Motor neuron (in vitro differentiated cells): ENCODE data around the gene CARS1. TPM values are rescaled to one million over a fixed set of nuclear protein-coding genes. Genes with fewer than 3 reads are reported as not detected.

Experiments
- ATAC-seq, 8 experiments: fragments of 200-7000 bp; cut with Tn5 transposase; replicated peaks in 6 of 8; 2 replicates each; pipeline ENCODE4 v1.8.0; 2021; ENCODE audit warnings: mild to moderate bottlenecking in 8 of 8, moderate library complexity in 8 of 8
- H3K27ac ChIP-seq, 2 donors: fragments of 250-450 bp; sonication (Bioruptor Pico); 2 replicates each; pipeline ENCODE4 v1.9.0; 2021; ENCODE audit warnings: antibody characterized with exemption in 2 of 2, mild to moderate bottlenecking in 2 of 2, moderate library complexity in 1 of 2
- H3K4me1 ChIP-seq, 2 donors: fragments of 250-450 bp; sonication (Bioruptor Pico); replicated peaks in 1 of 2; 2 replicates each; pipeline ENCODE4 v1.6.1; 2021; ENCODE audit warnings: antibody characterized with exemption in 2 of 2, mild to moderate bottlenecking in 2 of 2, moderate library complexity in 1 of 2
- H3K4me3 ChIP-seq, 5 donors: fragments of 250-450 bp; sonication (Bioruptor Pico); 2 replicates each; pipeline ENCODE4 v1.9.0; 2021; ENCODE audit warnings: antibody characterized with exemption in 5 of 5, mild to moderate bottlenecking in 5 of 5, moderate library complexity in 4 of 5
- WGBS, 10 experiments: fragments of 450-650 bp; shearing (Covaris generic); methylation state at CpG; one replicate each; pipeline ENCODE4 v1.0.0; 2022; 5-methylcytosine and 5-hydroxymethylcytosine counted together
- in situ Hi-C, 9 experiments: fragments of 400-800 bp; cut with MboI; loops; one replicate each; pipeline ENCODE4 v1.15.0; 2021; ENCODE audit warnings: low sequenced_read_pairs in 9 of 9, low pct_unique_long_range_greater_than_20kb in 2 of 9; ENCODE audit not compliant: unreplicated experiment in 9 of 9
- total RNA-seq, 8 experiments: library from RNA; unstranded; fragments of 300-600 nt; gene quantifications; 2 replicates each; pipeline versions ENCODE4 v1.2.3 to v1.2.4, GENCODE V29; 2022

The CARS1 gene
- total RNA-seq, 8 experiments from 2014 or later: 37.9 to 119 (median 65.5) TPM

- 80 to 100% (median 100%) methylated on average over 1 to 8 of the region's 21 CpGs; no CpG with 5 or more reads in 4 of the 10 experiments for WGBS, 10 experiments
- in situ Hi-C loops: no loop called here
These were observed 37.1 kb upstream of the CARS1 start for GRCh38 chr11:3094223-3094824.

GRCh38 chr11:3093281-3094191, 36.3 kb upstream of the CARS1 start:
- ATAC-seq: peak in 3 of 8 experiments; percentile 27 to 54 (median 51)
- H3K4me3 ChIP-seq: no peak overlapping the region
- H3K4me1 ChIP-seq: peaks cover 7 to 8% of the 10 kb centered on the region in 2 donors
- in situ Hi-C loops: no loop called here
- H3K27ac ChIP-seq: no peak overlapping the region
- WGBS, 10 experiments: 0 to 100% (median 62%) methylated on average over 2 to 6 of the region's 36 CpGs; no CpG with 5 or more reads in 6 of the 10 experiments

More at GRCh38 chr11:3094223-3094824, 37.1 kb upstream of the CARS1 start:
- no peak for ATAC-seq
- Histone ChIP-seq H3K27ac (no peak overlapping the region), H3K4me1 (peaks cover 7 to 8% of the 10 kb centered on the region in 2 donors), H3K4me3 (no peak overlapping the region)

GRCh38 chr11:3092603-3093141, 35.4 kb upstream of the CARS1 start:
- Histone ChIP-seq H3K4me1 (peaks cover 7 to 8% of the 10 kb centered on the region in 2 donors), H3K4me3 (no peak overlapping the region), H3K27ac (no peak overlapping the region)
- 83% methylated on average over 4 of the region's 15 CpGs; no CpG with 5 or more reads in 9 of the 10 experiments for WGBS, 10 experiments
- ATAC-seq: no peak
- in situ Hi-C loops: no loop called here

GRCh38 chr11:3091846-3092602, 34.8 kb upstream of the CARS1 start:
- Histone ChIP-seq H3K4me1 (peaks cover 7 to 8% of the 10 kb centered on the region in 2 donors), H3K27ac (no peak overlapping the region), H3K4me3 (no peak overlapping the region)
- 14 to 50% methylated on average over 1 to 7 of the region's 27 CpGs; no CpG with 5 or more reads in 8 of the 10 experiments for WGBS, 10 experiments
- in situ Hi-C loops: no loop called here
- peak; percentile 55 to 91 (median 78) for ATAC-seq

- in situ Hi-C loops: no loop called here
- no peak overlapping the region for H3K4me3 ChIP-seq
- peaks cover 7 to 8% of the 10 kb centered on the region in 2 donors for H3K4me1 ChIP-seq
- no peak for ATAC-seq
- H3K27ac ChIP-seq: no peak overlapping the region
- WGBS, 10 experiments: 0 to 40% methylated on average over 1 of the region's 14 CpGs; no CpG with 5 or more reads in 8 of the 10 experiments
These were observed 34.0 kb upstream of the CARS1 start for GRCh38 chr11:3091081-3091845.

GRCh38 chr11:3090096-3090901, 33.1 kb upstream of the CARS1 start:
- Histone ChIP-seq H3K27ac (no peak overlapping the region), H3K4me1 (peaks cover under 1% of the 10 kb centered on the region in 2 donors), H3K4me3 (no peak overlapping the region)
- WGBS, 10 experiments: 50 to 100% (median 100%) methylated on average over 1 of the region's 13 CpGs; no CpG with 5 or more reads in 6 of the 10 experiments
- in situ Hi-C loops: no loop called here
- ATAC-seq: no peak

GRCh38 chr11:3089236-3090061, 32.2 kb upstream of the CARS1 start:
- no peaks in the 10 kb centered on the region for H3K4me1 ChIP-seq
- no peak overlapping the region for H3K4me3 ChIP-seq
- H3K27ac ChIP-seq: no peak overlapping the region
- 87 to 100% (median 90%) methylated on average over 1 to 6 of the region's 25 CpGs; no CpG with 5 or more reads in 7 of the 10 experiments for WGBS, 10 experiments
- no peak for ATAC-seq
- in situ Hi-C loops: no loop called here

GRCh38 chr11:3088806-3089205, 31.6 kb upstream of the CARS1 start:
- ATAC-seq: no peak
- Histone ChIP-seq H3K4me1 (no peaks in the 10 kb centered on the region), H3K27ac (no peak overlapping the region), H3K4me3 (no peak overlapping the region)
- WGBS, 10 experiments: 62 to 93% (median 86%) methylated on average over 1 to 8 of the region's 14 CpGs; no CpG with 5 or more reads in 6 of the 10 experiments
- in situ Hi-C loops: no loop called here

GRCh38 chr11:3087821-3088800, 30.9 kb upstream of the CARS1 start:
- 60 to 80% (median 60%) methylated on average over 1 to 5 of the region's 24 CpGs; no CpG with 5 or more reads in 7 of the 10 experiments for WGBS, 10 experiments
- no peak for ATAC-seq
- Histone ChIP-seq H3K27ac (no peak overlapping the region), H3K4me3 (no peak overlapping the region), H3K4me1 (no peaks in the 10 kb centered on the region)
- in situ Hi-C loops: no loop called here

- Histone ChIP-seq H3K4me1 (no peaks in the 10 kb centered on the region), H3K4me3 (no peak overlapping the region), H3K27ac (no peak overlapping the region)
- ATAC-seq: no peak
- in situ Hi-C loops: no loop called here
- WGBS, 10 experiments: 90% methylated on average over 2 of the region's 11 CpGs; no CpG with 5 or more reads in 9 of the 10 experiments
These were observed 30.1 kb upstream of the CARS1 start for GRCh38 chr11:3087373-3087772.
